Activated CD4-positive, alpha-beta T cell treated with anti-CD3 and anti-CD28 coated beads, Interleukin-2, amount 10 ng/mL, durations not matched to agents 7 days and 5 days (primary cell): ENCODE data around the gene SHMT2. TPM values are rescaled to one million over a fixed set of nuclear protein-coding genes. Genes with fewer than 3 reads are reported as not detected.

Experiments
- CTCF ChIA-PET: fragments of 350-600 bp; sonication (Branson Sonifier 250); formaldehyde crosslinking; loops from one replicate; lab custom pipeline; 2021; ENCODE audit warnings: antibody characterized with exemption; lab: Charles Lee
- POLR2A ChIA-PET: fragments of 350-600 bp; sonication (Branson Sonifier 250); formaldehyde crosslinking; loops from one replicate; lab custom pipeline; 2021; ENCODE audit warnings: antibody characterized with exemption; lab: Charles Lee
- DNase-seq: peaks from one replicate; pipeline ENCODE4 v3.0.0-alpha.2; 2020
- H3K27ac Mint-ChIP-seq: one replicate; pipeline ENCODE4 v1.8.0; 2021; ENCODE audit warnings: mild to moderate bottlenecking, moderate library complexity, mixed read lengths
- H3K27me3 Mint-ChIP-seq: one replicate; pipeline ENCODE4 v1.8.0; 2021; ENCODE audit warnings: mixed read lengths
- H3K36me3 Mint-ChIP-seq: one replicate; pipeline ENCODE4 v1.8.0; 2021; ENCODE audit warnings: low read depth, mixed read lengths
- H3K4me1 Mint-ChIP-seq: one replicate; pipeline ENCODE4 v1.8.0; 2021; ENCODE audit warnings: mixed read lengths
- H3K4me3 Mint-ChIP-seq: one replicate; pipeline ENCODE4 v1.8.0; 2021; ENCODE audit warnings: mild to moderate bottlenecking, moderate library complexity, mixed read lengths
- H3K9me3 Mint-ChIP-seq: one replicate; pipeline ENCODE4 v1.8.0; 2021; ENCODE audit warnings: mixed read lengths
- total RNA-seq, 2 experiments: library from RNA; stranded (reverse); gene quantifications; one replicate each; pipeline ENCODE4 v1.2.3, GENCODE V29; 2021

SHMT2 gene
- total RNA-seq, 2 experiments from 2014 or later, result 137 to 141 TPM

- Mint-ChIP-seq H3K4me1 (peaks cover 63% of the 10 kb centered on the region), H3K4me3 (peak overlapping the region; percentile 11), H3K9me3 (no peaks in the 10 kb centered on the region), H3K27me3 (peaks cover 48% of the 10 kb centered on the region), H3K36me3 (peaks cover 4% of the 10 kb centered on the region), H3K27ac (no peak overlapping the region)
- DNase-seq, result no peak
- ChIA-PET POLR2A (no interaction called here), CTCF (interaction anchor here (0.9 to 18.3 kb wide), 14 partner anchors 10 to 384 kb away, joined by 3 to 332 read pairs (median 11); partner anchors contain the start of genes GLI1, NXPH4, SHMT2 and STAC3)
These were observed 12.1 kb downstream of the SHMT2 start for GRCh38 chr12:57241402-57242310.

- Mint-ChIP-seq H3K4me3 (no peak overlapping the region), H3K9me3 (no peaks in the 10 kb centered on the region), H3K36me3 (peaks cover 5% of the 10 kb centered on the region), H3K27ac (peak overlapping the region; percentile 79), H3K4me1 (peaks cover 57% of the 10 kb centered on the region), H3K27me3 (peaks cover 42% of the 10 kb centered on the region)
- ChIA-PET CTCF (interaction anchor here (0.7 to 18.3 kb wide), 23 partner anchors 10 to 555 kb away, joined by 3 to 332 read pairs (median 3); partner anchors contain the start of genes GLI1, INHBC, LRP1 and NXPH4), POLR2A (interaction anchor here (0.6 to 2.1 kb wide), 2 partner anchors 12 to 13 kb away, joined by 5 to 9 read pairs; partner anchors contain the start of gene SHMT2)
- DNase-seq, result no peak
These were observed 12.8 kb downstream of the SHMT2 start for GRCh38 chr12:57242329-57242690.

DNA sequence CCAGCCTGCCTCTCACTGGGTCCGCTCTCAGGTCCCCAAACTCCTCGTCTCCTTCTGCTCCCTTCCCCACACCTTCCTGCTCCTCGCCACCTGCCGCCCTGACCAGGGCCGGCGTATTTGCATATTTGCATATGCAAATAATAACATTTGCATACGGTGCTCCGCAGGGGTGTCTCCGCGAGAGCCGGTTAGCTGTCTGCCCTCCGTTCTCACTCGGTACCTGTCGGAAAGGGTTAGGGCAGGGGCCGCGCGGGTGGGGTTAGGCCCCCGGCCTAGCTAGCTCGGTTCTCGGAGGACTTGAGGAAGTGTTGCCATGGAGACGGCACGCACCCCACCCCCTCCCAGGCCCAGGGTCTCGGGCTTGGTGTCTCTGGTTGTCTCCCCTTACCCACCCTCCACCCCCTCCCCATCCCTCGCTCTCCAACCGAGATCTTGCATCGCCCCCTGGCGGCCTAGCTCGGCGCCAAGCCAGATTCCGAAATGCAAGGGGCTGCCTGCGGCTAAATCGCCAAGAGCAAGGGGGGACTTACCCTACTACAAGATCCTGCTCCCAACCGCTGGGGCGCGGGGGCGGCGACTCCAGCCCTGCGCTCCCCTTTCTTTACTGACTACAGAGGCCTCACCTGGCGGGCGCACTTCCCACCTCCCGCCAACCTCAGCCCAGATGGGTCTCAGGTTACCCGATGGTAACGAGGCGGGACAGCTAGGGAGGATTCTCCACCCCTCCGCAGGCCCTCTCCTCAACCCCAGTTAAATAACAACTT is 13.4 kb downstream of the SHMT2 start:
- H3K9me3 Mint-ChIP-seq, result no peaks in the 10 kb centered on the region
- peaks cover 37% of the 10 kb centered on the region for H3K27me3 Mint-ChIP-seq
- CTCF ChIA-PET, result interaction anchor here (0.7 to 18.3 kb wide), 25 partner anchors 9 to 555 kb away, joined by 3 to 332 read pairs (median 3); partner anchors contain the start of genes GLI1, INHBC, LRP1 and NXPH4

GRCh38 chr12:57243521-57244311 is 14.2 kb downstream of the SHMT2 start:
- Mint-ChIP-seq H3K27ac (peak overlapping the region; percentile 60), H3K36me3 (peaks cover 5% of the 10 kb centered on the region), H3K4me3 (peak overlapping the region; percentile 65), H3K9me3 (no peaks in the 10 kb centered on the region), H3K4me1 (peaks cover 48% of the 10 kb centered on the region), H3K27me3 (peaks cover 35% of the 10 kb centered on the region)
- DNase-seq, result peak; percentile 87
- CTCF ChIA-PET, result interaction anchor here (1.0 to 18.3 kb wide), 17 partner anchors 15 to 556 kb away, joined by 3 to 332 read pairs (median 4); partner anchors contain the start of genes GLI1, LRP1, NXPH4 and PTGES3
- POLR2A ChIA-PET, result interaction anchor here (0.6 to 2.1 kb wide), 2 partner anchors 14 to 30 kb away, joined by 9 to 14 read pairs; partner anchors contain the start of gene SHMT2

More for the DNA sequence above, 13.4 kb downstream of the SHMT2 start:
- Mint-ChIP-seq H3K36me3 (peaks cover 5% of the 10 kb centered on the region), H3K4me1 (peaks cover 51% of the 10 kb centered on the region), H3K27ac (peak overlapping the region; percentile 79), H3K4me3 (peak overlapping the region; percentile 65)
- DNase-seq, result peak; percentile 64
- POLR2A ChIA-PET, result interaction anchor here (0.6 to 2.1 kb wide), 3 partner anchors 12 to 29 kb away, joined by 5 to 14 read pairs (median 9); partner anchors contain the start of gene SHMT2

DNA sequence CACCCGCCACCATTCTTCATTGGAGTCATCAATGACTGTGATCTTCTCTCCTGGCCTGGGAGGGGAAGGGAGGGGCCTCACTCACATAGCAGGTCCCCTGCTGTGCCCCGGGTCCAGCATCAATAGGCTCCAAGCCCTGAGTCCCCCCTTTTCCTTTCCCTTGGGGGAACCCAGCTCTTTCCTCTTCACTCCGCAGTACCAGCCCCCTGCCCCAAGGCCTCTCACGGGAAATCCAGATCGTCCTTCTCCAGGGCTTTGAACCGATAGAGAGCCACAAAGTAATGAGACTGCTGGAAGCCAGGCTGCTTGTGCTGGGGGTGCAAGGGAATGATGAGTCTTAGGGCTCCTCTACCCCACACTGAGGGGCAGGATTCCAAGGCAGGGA is 14.8 kb downstream of the SHMT2 start:
- Mint-ChIP-seq H3K9me3 (no peaks in the 10 kb centered on the region), H3K4me3 (no peak overlapping the region), H3K4me1 (peaks cover 48% of the 10 kb centered on the region), H3K27me3 (peaks cover 32% of the 10 kb centered on the region), H3K27ac (no peak overlapping the region), H3K36me3 (peaks cover 2% of the 10 kb centered on the region)
- no peak for DNase-seq
- POLR2A ChIA-PET, result interaction anchor here (2.1 kb wide), 1 partner anchor 15 kb away, joined by 9 read pairs; the partner anchor contains the start of gene SHMT2
- CTCF ChIA-PET, result interaction anchor here (1.1 to 18.3 kb wide), 6 partner anchors 15 to 139 kb away, joined by 3 to 332 read pairs (median 24); partner anchors contain the start of genes NXPH4 and SHMT2

GRCh38 chr12:57247041-57247440 is 17.5 kb downstream of the SHMT2 start:
- Mint-ChIP-seq H3K9me3 (no peaks in the 10 kb centered on the region), H3K4me3 (no peak overlapping the region), H3K27ac (no peak overlapping the region), H3K36me3 (peaks cover 2% of the 10 kb centered on the region), H3K4me1 (peaks cover 24% of the 10 kb centered on the region), H3K27me3 (peaks cover 10% of the 10 kb centered on the region)
- DNase-seq, result no peak
- ChIA-PET POLR2A (no interaction called here), CTCF (interaction anchor here (0.7 to 18.3 kb wide), 4 partner anchors 8 to 134 kb away, joined by 3 to 332 read pairs (median 6); partner anchors contain the start of gene SHMT2)

GRCh38 chr12:57248934-57249742 is 19.6 kb downstream of the SHMT2 start:
- H3K27me3 Mint-ChIP-seq, result no peaks in the 10 kb centered on the region

DNA sequence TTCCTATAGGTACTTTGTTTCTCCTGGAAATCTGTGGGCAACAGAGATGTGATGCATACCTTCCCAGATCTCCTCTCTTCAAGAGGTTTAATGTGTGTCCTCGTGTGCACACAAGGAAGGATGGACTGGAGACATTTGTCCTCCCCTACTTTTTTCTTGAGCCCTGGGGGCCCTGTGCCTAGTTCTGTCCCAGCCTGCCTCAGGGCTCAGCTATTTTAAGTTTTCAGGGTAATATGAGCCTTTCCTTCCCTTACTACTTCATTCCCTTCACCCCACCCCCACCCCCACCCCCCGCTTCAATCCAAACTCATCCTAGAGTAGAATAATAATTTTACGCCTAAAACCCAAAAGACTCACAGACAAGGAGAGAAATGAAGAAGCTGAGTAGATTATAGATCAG is 21.0 kb downstream of the SHMT2 start:
- POLR2A ChIA-PET, result no interaction called here
- no peak overlapping the region for H3K4me3 Mint-ChIP-seq
- H3K9me3 Mint-ChIP-seq, result no peaks in the 10 kb centered on the region
- H3K27ac Mint-ChIP-seq, result no peak overlapping the region
- CTCF ChIA-PET, result interaction anchor here (0.5 to 18.3 kb wide), 7 partner anchors 8 to 593 kb away, joined by 3 to 332 read pairs (median 4); partner anchors contain the start of gene SHMT2
- peaks cover 8% of the 10 kb centered on the region for H3K4me1 Mint-ChIP-seq
- no peaks in the 10 kb centered on the region for H3K27me3 Mint-ChIP-seq
- H3K36me3 Mint-ChIP-seq, result peaks cover 4% of the 10 kb centered on the region
- DNase-seq, result no peak

More at GRCh38 chr12:57248934-57249742, 19.6 kb downstream of the SHMT2 start:
- Mint-ChIP-seq H3K4me3 (peak overlapping the region; percentile 18), H3K9me3 (no peaks in the 10 kb centered on the region), H3K4me1 (peaks cover 9% of the 10 kb centered on the region), H3K27ac (peak overlapping the region; percentile 5), H3K36me3 (peaks cover 2% of the 10 kb centered on the region)
- ChIA-PET CTCF (interaction anchor here (0.6 to 18.3 kb wide), 6 partner anchors 10 to 1801 kb away, joined by 3 to 332 read pairs (median 4); partner anchors contain the start of genes GLI1 and SHMT2), POLR2A (no interaction called here)
- no peak for DNase-seq

GRCh38 chr12:57250956-57251355 is 21.4 kb downstream of the SHMT2 start, which contains the start of gene STAC3:
Gene STAC3 (minus strand): TSS chr12:57251187. CDS start chr12:57249636, 1,551 bp downstream.
- H3K4me3 Mint-ChIP-seq, result no peak within 1 kb of the TSS
- ChIA-PET POLR2A (interaction anchor here (0.6 kb wide), 1 partner anchor 212 kb away, joined by 3 read pairs; no protein-coding TSS in a partner anchor), CTCF (interaction anchor here (0.5 to 18.3 kb wide), 8 partner anchors 9 to 593 kb away, joined by 3 to 332 read pairs (median 4); partner anchors contain the start of gene SHMT2)
- H3K36me3 Mint-ChIP-seq, result peaks cover 4% of the 10 kb centered on the region
- no peak within 1 kb of the TSS for H3K27ac Mint-ChIP-seq
- H3K4me1 Mint-ChIP-seq, result peaks cover 8% of the 10 kb centered on the region
- no peaks in the 10 kb centered on the region for H3K9me3 Mint-ChIP-seq
- DNase-seq, result no peak
- H3K27me3 Mint-ChIP-seq, result no peaks in the 10 kb centered on the region

- no peaks in the 10 kb centered on the region for H3K9me3 Mint-ChIP-seq
- H3K27ac Mint-ChIP-seq, result no peak overlapping the region
- H3K4me1 Mint-ChIP-seq, result no peaks in the 10 kb centered on the region
- H3K27me3 Mint-ChIP-seq, result no peaks in the 10 kb centered on the region
- CTCF ChIA-PET, result no interaction called here
- DNase-seq, result no peak
- no peak overlapping the region for H3K4me3 Mint-ChIP-seq
- POLR2A ChIA-PET, result no interaction called here
- peaks cover 7% of the 10 kb centered on the region for H3K36me3 Mint-ChIP-seq
These were observed 25.2 kb downstream of the SHMT2 start for GRCh38 chr12:57254506-57255280.
